ENCODE measurements around the gene ZNF74.
"Not testable (repeated sequence)": the region's sequence is repeated elsewhere in the genome, so short reads cannot be mapped to it uniquely, and the experiment has no call there.

The ZNF74 gene

DNA sequence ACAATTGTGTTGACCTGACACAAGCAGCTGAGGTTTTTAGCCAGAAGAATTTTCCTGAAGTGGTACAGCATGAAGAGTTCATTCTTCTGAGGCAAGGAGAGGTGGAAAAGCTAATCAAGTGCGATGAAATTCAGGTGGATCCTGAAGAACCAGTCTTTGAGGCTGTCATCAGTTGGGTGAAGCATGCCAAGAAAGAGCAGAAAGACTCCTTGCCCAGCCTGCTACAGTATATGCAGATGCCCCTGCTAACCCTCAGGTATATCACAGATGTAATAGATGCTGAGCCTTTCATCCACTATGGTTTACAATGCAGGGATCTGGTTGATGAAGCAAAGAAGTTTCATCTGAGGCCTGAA lies 56.6 kb downstream of the ZNF74 start:
- DNase-seq, result no peak

DNA sequence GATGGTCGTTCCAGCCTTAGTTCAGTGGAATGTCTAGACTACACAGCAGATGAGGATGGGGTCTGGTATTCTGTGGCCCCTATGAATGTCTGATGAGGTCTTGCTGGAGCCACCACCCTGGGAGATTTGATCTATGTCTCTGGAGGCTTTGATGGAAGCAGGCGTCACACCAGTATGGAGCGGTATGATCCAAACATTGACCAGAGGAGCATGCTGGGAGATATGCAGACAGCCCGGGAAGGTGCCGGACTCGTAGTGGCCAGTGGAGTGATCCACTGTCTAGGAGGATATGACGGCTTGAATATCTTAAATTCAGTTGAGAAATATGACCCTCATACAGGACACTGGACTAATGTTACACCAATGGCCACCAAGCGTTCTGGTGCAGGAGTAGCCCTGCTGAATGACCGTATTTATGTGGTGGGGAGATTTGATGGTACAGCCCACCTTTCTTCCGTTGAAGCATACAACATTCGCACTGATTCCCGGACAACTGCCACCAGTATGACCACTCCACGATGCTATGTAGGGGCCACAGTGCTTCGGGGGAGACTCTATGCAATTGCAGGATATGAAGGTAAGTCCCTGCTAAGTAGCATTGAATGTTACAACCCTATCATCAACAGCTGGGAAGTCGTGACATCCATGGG lies 57.3 kb downstream of the ZNF74 start:
- DNase-seq, result not testable (repeated sequence)

DNA sequence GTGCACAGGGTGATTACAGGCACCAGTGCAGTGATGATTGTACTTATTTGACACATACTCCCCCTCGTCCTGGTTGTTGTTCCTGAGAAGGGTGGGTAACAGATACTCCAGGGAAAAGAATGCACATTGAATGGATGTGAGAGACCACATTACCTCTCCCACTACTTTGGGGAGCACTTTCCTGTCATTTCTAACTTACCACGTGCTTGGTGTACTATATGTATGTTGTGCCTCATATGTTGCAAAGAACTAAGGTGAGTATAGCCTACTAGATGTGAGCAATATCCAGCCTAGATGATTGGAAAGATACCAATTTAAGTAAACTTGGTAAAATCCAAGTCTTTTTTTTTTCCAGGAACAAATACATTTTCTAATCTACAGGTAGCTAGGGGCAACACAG lies 58.0 kb downstream of the ZNF74 start:
- DNase-seq, result no peak

DNA sequence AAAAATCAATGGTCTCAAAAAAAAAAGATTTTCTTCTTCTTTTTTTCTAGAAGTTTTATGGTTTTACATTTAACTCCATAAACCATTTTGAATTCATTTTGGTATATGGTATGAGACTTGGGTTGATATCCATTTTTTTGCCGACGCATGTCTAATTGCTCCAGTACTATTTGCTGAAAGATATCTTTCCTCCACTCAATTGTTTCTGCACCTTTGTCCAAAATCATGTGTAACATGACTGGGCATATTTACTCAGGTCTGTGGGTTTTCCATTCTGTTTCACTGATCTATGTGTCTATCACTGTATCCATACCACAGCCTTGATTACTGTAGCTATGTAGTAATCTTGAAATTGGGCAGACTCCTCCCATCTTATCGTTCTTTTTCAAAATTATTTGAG lies 59.3 kb downstream of the ZNF74 start:
- DNase-seq, result no peak

DNA sequence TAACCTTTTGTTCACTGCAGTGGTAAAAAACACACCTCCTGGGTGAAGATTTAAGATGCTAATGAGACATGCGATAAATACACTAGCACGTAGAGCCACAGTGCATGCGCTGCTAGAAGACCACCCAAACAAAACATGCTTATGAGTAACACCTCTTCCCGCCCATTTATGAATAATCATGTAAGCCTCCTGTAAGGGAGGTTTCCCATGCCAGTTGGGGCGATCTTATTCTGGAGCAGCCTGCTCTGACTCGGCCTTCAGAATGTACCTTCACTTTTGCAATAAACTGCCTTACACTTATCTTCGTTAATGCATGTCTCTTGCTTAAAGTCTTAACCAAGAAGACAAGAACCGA lies 61.7 kb downstream of the ZNF74 start:
- DNase-seq, result no peak

DNA sequence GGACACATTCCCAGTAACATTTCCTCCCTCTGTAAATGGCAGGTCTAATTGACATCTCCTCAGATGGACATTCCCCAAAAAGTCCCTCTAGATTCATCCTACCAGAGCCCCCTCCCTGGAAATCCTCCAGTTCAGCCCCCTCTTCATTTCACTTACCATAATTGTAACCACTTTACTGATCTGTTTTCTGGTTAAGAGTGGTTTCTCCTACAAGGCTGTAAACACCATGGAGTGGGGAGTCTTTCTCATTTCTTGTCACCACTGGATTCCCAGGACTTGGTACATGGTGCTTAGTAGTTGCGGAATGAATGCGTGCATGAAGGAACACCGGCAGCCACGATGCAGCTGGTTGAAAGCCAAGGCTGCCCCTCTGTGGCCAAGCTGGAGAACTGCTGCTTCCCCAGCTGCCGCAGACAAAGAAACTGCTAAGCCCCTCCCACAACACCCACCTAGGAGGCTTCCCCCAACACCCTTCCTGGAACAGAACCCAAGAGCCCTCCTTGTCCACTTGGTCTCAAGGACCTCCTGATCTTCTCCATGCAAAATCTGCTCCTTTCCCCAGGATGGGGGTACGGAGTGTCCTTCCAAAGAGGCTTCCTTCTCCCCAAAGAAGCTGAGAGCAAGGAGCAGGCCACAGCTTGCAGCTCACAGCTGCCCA lies 62.2 kb downstream of the ZNF74 start:
- DNase-seq, result peak; percentile 11

DNA sequence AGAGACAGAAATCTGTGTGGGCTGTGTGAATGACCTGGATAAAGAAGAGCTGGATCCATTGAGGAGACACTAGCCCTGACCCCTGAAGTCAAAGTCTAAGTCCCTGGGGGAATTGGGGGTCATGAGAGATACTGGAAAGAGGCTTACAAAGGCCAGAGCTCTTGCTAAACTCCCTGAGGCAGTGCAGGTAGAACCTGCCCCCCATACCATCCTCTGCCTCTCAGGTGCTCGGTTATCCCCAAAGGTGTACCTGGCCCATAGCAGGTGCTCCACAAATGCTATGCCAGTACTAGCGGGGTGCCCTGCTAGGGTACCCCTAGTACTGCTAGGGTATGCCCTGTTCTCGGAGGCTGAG lies 62.7 kb downstream of the ZNF74 start:
- DNase-seq, result no peak

DNA sequence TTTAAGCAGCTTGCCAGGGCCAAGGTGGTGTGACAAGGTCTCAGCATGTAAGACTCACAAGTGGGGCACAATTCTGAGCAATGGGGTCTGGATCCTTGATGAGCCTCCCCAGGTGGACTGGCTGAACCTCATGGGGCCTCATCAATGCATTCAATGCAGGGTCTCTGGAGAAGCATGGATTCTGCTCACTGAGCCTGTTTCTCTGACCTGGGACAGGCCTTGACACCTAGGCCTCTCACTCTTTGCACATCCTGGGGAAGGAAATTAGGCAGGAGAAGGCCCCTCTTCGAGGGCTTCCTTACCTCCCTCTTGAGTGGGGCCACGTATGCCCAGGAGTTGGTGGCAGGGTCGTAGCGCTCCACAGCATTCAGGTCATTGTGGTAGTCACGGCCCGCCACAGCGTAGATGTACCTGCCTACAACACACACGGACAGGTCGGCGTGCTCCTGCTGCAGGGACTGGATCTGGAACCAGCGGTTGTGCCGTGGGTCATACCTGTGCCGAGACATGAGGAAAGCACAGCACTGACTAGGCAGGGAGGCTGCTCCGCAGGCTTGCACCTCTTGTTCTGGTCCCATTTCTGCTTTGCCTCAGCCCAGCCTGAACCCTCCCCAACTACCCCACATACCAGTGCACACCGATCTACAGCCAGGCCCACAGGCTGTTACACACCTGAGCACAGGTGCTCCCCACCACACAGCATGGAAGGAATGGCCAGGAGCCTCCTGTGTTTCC lies 63.7 kb downstream of the ZNF74 start:
- DNase-seq, result no peak
